ENCODE results near the gene CTNNBL1. TPM values are rescaled to one million over a fixed set of nuclear protein-coding genes. Genes with fewer than 3 reads are reported as not detected.

Gene CTNNBL1
- total RNA-seq, 2 experiments from 2014 or later = 64.3 to 64.6 TPM

DNA sequence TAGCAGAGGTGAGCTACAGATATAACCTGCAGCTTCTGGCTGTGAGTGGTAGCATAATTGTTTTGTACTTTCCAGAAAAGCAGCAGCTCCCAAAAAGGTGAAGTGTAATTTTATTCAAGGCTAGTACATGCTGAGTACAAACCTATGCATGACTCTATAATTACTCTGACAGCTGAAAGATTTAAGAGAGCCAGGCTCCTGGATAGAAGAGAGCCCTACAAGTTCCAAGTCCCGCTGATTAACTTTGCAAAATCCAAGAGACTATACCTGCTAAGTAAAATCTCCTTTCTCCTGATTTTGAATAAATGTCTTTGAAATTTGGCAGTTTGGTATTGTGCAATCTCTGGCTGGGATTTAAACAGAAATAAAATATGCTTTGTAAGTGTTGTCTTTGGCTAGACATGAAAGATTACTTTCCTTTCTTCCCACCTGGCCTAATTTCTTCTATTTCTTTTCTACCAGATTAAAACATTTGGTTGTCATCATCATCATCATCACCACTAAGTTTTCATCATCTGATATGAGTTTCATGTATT is 79.5 kb downstream of the CTNNBL1 start:
- H3K27me3 Mint-ChIP-seq = no peaks in the 10 kb centered on the region
- H3K4me1 Mint-ChIP-seq = peaks cover 8% of the 10 kb centered on the region
- CTCF ChIA-PET = no interaction called here
- no peak overlapping the region for H3K4me3 Mint-ChIP-seq
- DNase-seq = no peak
- H3K9me3 Mint-ChIP-seq = no peaks in the 10 kb centered on the region
- POLR2A ChIA-PET = interaction anchor here (1.0 kb wide), 1 partner anchor 22 kb away, joined by 3 read pairs; no protein-coding TSS in a partner anchor
- peaks cover 19% of the 10 kb centered on the region for H3K36me3 Mint-ChIP-seq (ENCODE audit: low read depth)
- no peak overlapping the region for H3K27ac Mint-ChIP-seq

- ChIA-PET POLR2A (interaction anchor here (1.0 kb wide), 2 partner anchors 23 to 29 kb away, joined by 3 read pairs; no protein-coding TSS in a partner anchor), CTCF (no interaction called here)
- Mint-ChIP-seq H3K27ac (no peak overlapping the region), H3K4me3 (no peak overlapping the region), H3K36me3 (ENCODE audit: low read depth) (peaks cover 21% of the 10 kb centered on the region), H3K9me3 (no peaks in the 10 kb centered on the region), H3K4me1 (peaks cover 8% of the 10 kb centered on the region), H3K27me3 (no peaks in the 10 kb centered on the region)
- DNase-seq = no peak
Measured at GRCh38 chr20:37774156-37774555, 80.3 kb downstream of the CTNNBL1 start.

- CTCF ChIA-PET = no interaction called here
- H3K27me3 Mint-ChIP-seq = no peaks in the 10 kb centered on the region
- DNase-seq = no peak
- H3K4me3 Mint-ChIP-seq = no peak overlapping the region
- POLR2A ChIA-PET = no interaction called here
- H3K9me3 Mint-ChIP-seq = no peaks in the 10 kb centered on the region
- H3K36me3 Mint-ChIP-seq (ENCODE audit: low read depth) = peaks cover 26% of the 10 kb centered on the region
- H3K27ac Mint-ChIP-seq = no peak overlapping the region
- H3K4me1 Mint-ChIP-seq = peaks cover 8% of the 10 kb centered on the region
Measured at GRCh38 chr20:37775200-37775599, 81.4 kb downstream of the CTNNBL1 start.

- CTCF ChIA-PET = no interaction called here
- Mint-ChIP-seq H3K27me3 (no peaks in the 10 kb centered on the region), H3K4me3 (no peak overlapping the region), H3K27ac (no peak overlapping the region), H3K36me3 (ENCODE audit: low read depth) (peaks cover 26% of the 10 kb centered on the region), H3K9me3 (no peaks in the 10 kb centered on the region), H3K4me1 (peaks cover 8% of the 10 kb centered on the region)
- no peak for DNase-seq
- POLR2A ChIA-PET = no interaction called here
Measured at GRCh38 chr20:37776049-37776448, 82.2 kb downstream of the CTNNBL1 start.

DNA sequence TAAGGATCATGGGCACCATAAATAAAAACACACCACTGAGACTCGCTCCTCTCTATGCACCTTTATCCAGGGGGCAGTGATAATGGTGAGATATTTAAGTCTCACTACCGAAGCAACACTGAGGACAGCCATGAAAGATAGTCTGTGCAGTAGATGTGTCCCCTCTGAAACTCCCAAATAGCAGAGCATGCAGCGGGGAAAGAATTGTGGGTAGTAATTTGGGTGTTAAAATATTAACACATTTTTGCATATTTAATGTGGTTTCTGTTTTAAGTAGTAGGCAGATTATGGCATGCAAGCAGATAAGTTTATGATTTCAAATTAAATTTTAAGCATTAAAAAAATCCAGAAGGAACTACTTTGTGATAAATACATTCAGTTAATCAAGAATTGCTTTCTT is 82.7 kb downstream of the CTNNBL1 start:
- Mint-ChIP-seq H3K27ac (no peak overlapping the region), H3K27me3 (no peaks in the 10 kb centered on the region), H3K36me3 (ENCODE audit: low read depth) (peaks cover 26% of the 10 kb centered on the region), H3K4me3 (no peak overlapping the region), H3K9me3 (no peaks in the 10 kb centered on the region), H3K4me1 (peaks cover 8% of the 10 kb centered on the region)
- POLR2A ChIA-PET = no interaction called here
- CTCF ChIA-PET = no interaction called here
- no peak for DNase-seq

DNA sequence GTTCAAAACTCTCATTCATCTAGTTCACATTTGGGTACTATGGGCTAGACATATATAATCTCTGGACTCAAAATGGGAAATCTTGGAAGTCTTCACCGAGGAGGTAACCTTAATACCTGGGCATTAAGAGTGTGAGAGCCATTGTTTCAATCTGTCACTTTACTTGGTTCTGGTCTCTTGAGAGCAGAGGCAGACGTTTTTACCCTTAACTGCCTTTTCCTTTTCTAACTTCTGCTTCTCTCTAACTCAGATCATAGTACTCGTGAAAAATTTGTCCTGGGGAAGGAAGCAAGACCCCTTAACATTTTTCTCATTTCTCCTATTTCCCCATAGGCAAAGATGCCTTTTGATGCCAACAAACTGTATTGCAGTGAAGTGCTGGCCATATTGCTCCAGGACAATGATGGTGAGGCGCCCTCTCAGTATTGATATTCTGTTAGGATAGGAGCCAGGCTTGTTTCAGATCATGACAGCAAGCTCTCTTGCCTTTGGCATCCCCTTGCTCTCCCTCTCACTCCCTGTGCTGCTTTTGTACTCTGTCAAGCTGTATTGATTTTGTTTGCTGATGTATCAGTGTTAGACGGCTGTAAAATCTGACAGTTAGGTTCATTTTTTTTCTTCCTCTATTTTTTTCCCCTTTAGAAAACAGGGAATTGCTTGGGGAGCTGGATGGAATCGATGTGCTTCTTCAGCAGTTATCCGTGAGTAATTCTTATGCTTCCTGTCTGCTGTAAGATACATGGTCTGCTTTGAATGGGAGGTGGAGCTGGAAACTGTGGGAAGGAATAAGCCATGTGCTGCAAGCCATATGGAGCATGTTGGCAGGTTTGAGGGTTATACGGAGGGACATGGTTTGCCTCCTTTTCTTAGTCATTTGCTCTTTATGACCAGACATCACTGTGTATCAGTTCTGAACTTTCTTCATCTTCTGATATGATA is 83.5 kb downstream of the CTNNBL1 start:
- Mint-ChIP-seq H3K27me3 (no peaks in the 10 kb centered on the region), H3K4me3 (no peak overlapping the region), H3K36me3 (ENCODE audit: low read depth) (peaks cover 23% of the 10 kb centered on the region), H3K9me3 (no peaks in the 10 kb centered on the region), H3K27ac (no peak overlapping the region), H3K4me1 (peaks cover 8% of the 10 kb centered on the region)
- ChIA-PET CTCF (no interaction called here), POLR2A (no interaction called here)
- DNase-seq = no peak

GRCh38 chr20:37777988-37778659 is 84.3 kb downstream of the CTNNBL1 start:
- CTCF ChIA-PET = no interaction called here
- DNase-seq = no peak
- peaks cover 24% of the 10 kb centered on the region for H3K36me3 Mint-ChIP-seq (ENCODE audit: low read depth)
- H3K4me1 Mint-ChIP-seq = peaks cover 8% of the 10 kb centered on the region
- H3K9me3 Mint-ChIP-seq = no peaks in the 10 kb centered on the region
- H3K27ac Mint-ChIP-seq = no peak overlapping the region
- POLR2A ChIA-PET = no interaction called here
- no peaks in the 10 kb centered on the region for H3K27me3 Mint-ChIP-seq
- H3K4me3 Mint-ChIP-seq = no peak overlapping the region

GRCh38 chr20:37781626-37782025 is 87.8 kb downstream of the CTNNBL1 start:
- H3K9me3 Mint-ChIP-seq = no peaks in the 10 kb centered on the region
- peaks cover 6% of the 10 kb centered on the region for H3K4me1 Mint-ChIP-seq
- POLR2A ChIA-PET = no interaction called here
- DNase-seq = no peak
- no peaks in the 10 kb centered on the region for H3K27me3 Mint-ChIP-seq
- no peak overlapping the region for H3K4me3 Mint-ChIP-seq
- H3K27ac Mint-ChIP-seq = no peak overlapping the region
- CTCF ChIA-PET = interaction anchor here (0.9 kb wide), 1 partner anchor 24 kb away, joined by 3 read pairs; no protein-coding TSS in a partner anchor
- peaks cover 34% of the 10 kb centered on the region for H3K36me3 Mint-ChIP-seq (ENCODE audit: low read depth)

- Mint-ChIP-seq H3K27me3 (no peaks in the 10 kb centered on the region), H3K4me1 (no peaks in the 10 kb centered on the region), H3K4me3 (no peak overlapping the region), H3K27ac (no peak overlapping the region), H3K9me3 (no peaks in the 10 kb centered on the region), H3K36me3 (ENCODE audit: low read depth) (peaks cover 49% of the 10 kb centered on the region)
- ChIA-PET CTCF (no interaction called here), POLR2A (no interaction called here)
- DNase-seq = no peak
Measured at GRCh38 chr20:37786043-37786442, 92.2 kb downstream of the CTNNBL1 start.

- Mint-ChIP-seq H3K36me3 (ENCODE audit: low read depth) (peaks cover 55% of the 10 kb centered on the region), H3K27me3 (no peaks in the 10 kb centered on the region), H3K4me3 (no peak overlapping the region), H3K4me1 (no peaks in the 10 kb centered on the region), H3K9me3 (no peaks in the 10 kb centered on the region), H3K27ac (no peak overlapping the region)
- ChIA-PET CTCF (no interaction called here), POLR2A (no interaction called here)
- DNase-seq = no peak
Measured at GRCh38 chr20:37789408-37789807, 95.6 kb downstream of the CTNNBL1 start.

GRCh38 chr20:37790900-37791299 is 97.1 kb downstream of the CTNNBL1 start:
- Mint-ChIP-seq H3K9me3 (no peaks in the 10 kb centered on the region), H3K27ac (no peak overlapping the region), H3K4me1 (no peaks in the 10 kb centered on the region), H3K27me3 (no peaks in the 10 kb centered on the region), H3K4me3 (no peak overlapping the region), H3K36me3 (ENCODE audit: low read depth) (peaks cover 56% of the 10 kb centered on the region)
- POLR2A ChIA-PET = no interaction called here
- DNase-seq = no peak
- CTCF ChIA-PET = no interaction called here

DNA sequence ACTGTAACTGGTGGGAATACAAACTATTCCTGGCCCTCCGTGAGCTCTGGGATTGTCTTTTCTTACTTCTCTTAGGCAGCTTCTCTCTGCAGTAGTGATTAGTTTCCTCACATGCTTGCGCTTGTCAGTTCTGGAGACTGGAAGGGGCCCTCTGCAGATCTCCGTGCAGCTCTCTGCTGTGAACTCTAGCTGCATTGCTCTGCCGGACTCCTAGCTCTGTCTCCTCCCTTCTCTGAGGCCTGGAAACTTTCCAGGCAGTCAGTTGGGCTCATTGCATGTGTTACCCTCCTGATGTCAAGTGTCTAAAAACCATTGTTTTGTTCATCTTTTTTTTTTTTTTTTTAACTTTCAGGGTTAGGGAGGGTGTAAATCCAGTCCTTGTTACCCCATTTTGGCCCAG is 102.3 kb downstream of the CTNNBL1 start:
- peaks cover 41% of the 10 kb centered on the region for H3K36me3 Mint-ChIP-seq (ENCODE audit: low read depth)
- no peak overlapping the region for H3K4me3 Mint-ChIP-seq
- ChIA-PET CTCF (interaction anchor here (0.7 kb wide), 1 partner anchor 219 kb away, joined by 4 read pairs; no protein-coding TSS in a partner anchor), POLR2A (no interaction called here)
- H3K27ac Mint-ChIP-seq = no peak overlapping the region
- H3K27me3 Mint-ChIP-seq = no peaks in the 10 kb centered on the region
- H3K9me3 Mint-ChIP-seq = no peaks in the 10 kb centered on the region
- no peaks in the 10 kb centered on the region for H3K4me1 Mint-ChIP-seq
- no peak for DNase-seq

GRCh38 chr20:37796733-37797132 is 102.9 kb downstream of the CTNNBL1 start:
- no peak overlapping the region for H3K27ac Mint-ChIP-seq
- no peak for DNase-seq
- POLR2A ChIA-PET = no interaction called here
- no peaks in the 10 kb centered on the region for H3K4me1 Mint-ChIP-seq
- no peaks in the 10 kb centered on the region for H3K27me3 Mint-ChIP-seq
- CTCF ChIA-PET = no interaction called here
- H3K36me3 Mint-ChIP-seq (ENCODE audit: low read depth) = peaks cover 38% of the 10 kb centered on the region
- H3K4me3 Mint-ChIP-seq = no peak overlapping the region
- no peaks in the 10 kb centered on the region for H3K9me3 Mint-ChIP-seq
